Amygdala (tissue), 56 donors: Measurements from ENCODE around the gene INPP4B.

Experiments
- DNase-seq, 56 donors: peaks; one replicate each; lab custom pipeline; 2025; lab: John Stamatoyannopoulos, UW

Gene INPP4B

DNA sequence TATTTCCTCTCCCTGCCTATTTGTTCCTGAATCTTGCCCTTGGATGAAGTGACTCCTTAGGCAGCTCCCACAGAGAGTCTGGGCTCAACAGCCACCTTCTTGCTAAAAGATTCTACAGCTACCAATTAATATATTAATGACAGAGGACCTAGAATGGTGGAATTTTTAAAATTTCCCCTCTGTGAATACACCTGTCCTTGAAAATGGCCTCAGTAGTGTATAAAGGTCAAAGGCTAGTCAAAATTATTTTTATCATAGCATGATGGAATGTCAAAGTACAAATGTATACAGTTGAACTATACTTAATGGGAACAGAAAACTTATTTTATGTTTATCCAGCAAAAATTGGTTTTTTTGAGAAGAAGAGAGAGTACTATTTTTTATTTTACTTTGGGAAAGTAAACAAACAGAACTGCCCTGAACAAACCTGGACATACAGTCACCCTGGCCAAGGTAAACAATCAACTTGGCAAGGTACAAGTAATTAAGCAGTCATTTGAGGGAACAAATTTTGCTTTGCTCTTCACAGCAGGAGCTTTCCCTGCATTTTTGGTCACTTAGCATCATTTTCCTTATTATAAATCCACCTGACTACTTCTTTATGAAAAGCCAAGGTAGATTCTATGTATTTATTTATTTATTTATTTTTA lies 250.8 kb downstream of the INPP4B start:
- no peak for DNase-seq

DNA sequence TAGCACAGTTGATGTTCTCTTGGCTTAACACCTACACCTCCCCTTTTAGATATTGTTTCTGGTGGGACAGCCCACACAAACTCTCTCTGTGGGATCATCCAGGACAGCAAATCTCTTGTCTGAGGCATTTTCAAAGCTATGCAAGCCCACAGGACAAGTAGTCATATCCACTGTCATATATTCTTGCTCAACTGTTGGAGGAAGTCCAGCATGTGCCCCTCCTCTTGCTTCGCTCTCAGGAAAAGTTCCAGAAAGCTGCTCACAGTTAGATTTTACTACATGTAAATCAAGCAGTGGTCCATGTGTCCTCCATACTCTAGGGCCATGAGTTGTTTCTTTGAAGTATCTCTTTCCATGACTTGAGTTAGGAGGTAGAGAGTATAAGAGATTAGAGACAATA lies 260.7 kb downstream of the INPP4B start:
- DNase-seq, result no peak

DNA sequence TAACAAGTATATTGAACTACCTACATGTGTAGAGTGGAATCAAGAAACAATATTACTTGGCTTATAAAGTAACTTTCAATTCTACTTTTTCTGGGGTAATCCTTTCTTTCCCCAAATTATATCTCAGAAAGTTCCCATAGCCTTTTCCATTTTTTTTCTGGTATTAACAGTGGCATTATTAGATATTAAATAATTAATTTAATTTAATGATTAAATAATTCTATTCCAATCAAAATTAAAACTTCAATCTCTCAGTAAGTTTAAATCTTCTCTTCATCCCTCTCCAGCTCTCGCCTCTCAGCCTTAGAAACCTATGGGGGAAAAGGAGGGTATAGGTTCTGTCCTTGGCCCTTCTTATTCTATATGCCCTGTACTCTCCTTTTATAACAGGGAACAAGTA lies 262.4 kb downstream of the INPP4B start:
- DNase-seq, result no peak

DNA sequence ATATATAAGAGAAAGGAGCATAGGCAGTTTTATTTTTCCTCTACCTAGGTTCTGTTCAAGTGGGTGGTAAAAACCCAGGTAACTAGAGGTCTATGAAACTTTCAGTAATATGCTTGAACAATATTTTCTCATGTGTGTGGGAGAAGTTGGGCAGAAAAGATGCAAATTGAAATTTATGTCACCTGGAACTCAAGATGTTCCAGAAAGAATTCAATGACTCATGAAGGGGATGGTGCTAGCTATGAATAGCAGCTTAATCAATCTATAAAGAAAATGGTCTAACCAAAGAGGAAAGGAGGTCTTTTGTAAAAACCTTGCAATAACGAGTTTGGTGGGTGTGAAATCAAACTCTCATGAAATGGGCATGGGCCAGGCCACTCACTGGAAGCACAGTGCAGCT lies 263.8 kb downstream of the INPP4B start:
- peak in 1 of 56 donors; percentile 1 for DNase-seq

DNA sequence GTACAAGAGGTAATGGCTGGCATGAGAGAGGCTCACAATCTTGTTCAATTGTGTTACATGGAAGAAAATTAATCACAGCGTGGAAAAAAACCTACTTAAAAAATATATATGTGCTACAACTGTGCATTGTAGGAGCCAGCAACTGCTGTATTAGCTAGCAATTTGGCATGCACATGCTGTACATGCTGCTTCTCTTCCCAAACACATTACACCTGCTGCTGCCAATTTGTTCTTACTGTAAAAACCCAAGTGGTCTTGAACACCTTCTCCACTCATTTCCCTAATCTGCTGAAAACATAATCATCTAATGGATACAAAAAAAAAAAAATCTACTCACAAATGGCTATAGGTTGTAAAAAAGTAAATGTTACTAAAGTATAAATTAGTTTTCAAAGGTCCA lies 264.2 kb downstream of the INPP4B start:
- DNase-seq, result no peak

DNA sequence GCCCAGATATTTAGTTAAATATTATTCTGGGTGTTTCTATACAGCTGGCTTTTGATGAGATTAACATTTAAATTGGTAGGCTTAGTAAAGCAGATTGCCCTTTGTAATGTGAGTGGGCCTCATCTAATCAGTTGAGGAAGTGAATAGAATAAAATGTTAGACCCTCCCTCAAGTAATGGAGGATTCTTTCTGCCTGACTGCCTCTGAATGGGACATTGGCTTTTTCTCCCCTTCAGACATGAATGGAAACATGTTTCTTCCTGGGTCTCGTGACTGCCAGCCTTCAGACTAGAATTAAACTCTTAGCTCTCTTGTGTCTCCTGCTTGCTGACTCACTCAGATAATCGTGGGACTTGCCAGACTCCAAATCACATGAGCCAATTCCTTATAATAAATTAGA lies 266.7 kb downstream of the INPP4B start:
- no peak for DNase-seq

DNA sequence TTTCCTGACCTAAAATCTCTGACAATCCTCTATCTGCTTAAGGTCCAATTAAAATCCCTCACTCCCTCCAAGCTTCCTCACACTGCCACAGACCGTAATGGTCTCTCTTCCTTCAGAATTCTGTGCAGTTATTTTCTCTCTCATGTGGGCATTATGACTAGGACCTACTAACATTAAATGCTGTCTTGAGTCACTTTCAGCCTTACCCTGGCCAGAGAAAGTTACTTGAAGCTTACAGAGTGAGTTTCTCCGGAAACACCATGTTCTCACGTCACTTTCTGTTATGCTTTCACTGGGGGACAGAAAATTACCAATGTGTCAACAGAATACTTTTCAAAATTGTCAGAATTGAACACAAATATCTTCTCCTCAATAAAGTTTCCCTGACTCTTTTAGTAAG lies 271.8 kb downstream of the INPP4B start:
- no peak for DNase-seq

DNA sequence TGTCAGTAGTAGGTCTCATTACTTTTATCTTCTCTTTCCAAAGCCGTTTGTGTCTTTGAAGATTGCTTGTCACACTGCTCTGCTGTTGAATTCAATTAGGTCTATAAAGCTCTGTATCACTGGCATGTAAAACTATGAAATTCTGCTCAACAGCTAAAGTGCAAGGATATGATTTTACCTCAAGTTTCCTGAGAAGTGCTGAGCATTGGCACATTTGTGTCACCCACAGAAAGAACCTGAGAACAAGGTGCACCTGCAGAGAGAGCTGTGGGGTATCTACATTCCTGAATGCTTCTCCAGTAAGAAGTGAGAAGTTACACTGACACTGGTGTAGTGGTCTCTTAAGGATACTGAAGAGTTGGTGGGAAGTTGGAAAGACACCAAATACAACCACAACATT lies 274.0 kb downstream of the INPP4B start:
- no peak for DNase-seq

DNA sequence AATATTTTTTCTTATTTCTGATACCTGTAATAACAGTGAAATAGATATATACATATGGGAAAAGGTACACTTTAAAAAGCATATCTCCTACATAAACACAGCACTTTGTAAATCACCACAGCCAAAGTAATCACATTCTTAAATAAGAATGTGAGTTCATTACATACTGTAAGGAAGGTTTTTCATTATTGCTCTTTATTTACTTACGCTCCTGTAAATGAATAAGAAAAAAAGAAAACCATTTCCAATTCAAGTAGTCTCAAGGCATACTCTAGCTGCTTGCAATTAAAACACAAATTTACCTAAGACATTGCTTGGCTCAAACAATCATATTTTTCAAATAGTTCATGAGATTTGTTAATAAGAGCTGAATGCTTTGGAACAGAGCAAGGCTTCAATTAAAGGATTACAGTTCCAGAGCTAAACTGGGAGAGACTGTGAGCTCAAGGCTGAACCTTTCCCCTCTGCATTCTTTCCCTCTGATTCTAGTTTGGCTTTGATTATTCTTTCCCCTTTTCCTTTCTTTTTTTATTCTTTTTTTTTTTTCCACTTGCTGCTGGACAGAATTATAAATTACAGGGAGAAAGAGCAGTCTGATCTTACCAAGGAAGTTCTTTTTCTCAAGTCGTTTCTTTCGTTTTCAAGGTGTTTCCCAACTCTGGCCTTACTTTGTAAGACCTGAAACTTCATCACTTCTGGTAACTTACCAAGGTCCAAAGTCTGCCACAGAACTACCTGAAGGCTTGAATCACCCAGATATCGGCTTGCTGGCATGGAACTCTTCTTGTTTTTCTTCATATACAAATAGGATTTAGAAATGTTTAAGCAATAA lies 278.3 kb downstream of the INPP4B start:
- DNase-seq, result no peak

DNA sequence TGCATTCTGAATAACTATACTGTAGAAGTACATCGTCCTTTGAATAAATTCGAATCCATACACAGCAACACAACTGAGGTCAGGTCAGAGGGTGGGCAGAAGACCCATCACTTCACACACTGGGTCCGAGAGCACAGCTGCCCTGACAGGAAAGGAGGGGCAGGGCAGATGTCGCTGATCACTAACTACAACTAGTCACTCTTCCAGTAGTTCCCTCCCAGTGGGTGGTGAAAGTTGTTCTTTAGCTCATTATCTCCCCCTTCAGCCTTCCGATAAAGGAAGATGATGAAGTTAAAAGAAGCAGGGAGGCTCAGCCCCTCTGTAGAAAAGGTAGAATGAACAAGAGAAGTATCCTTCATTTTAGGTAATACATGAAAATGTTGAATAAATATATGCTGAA lies 278.9 kb downstream of the INPP4B start:
- no peak for DNase-seq

DNA sequence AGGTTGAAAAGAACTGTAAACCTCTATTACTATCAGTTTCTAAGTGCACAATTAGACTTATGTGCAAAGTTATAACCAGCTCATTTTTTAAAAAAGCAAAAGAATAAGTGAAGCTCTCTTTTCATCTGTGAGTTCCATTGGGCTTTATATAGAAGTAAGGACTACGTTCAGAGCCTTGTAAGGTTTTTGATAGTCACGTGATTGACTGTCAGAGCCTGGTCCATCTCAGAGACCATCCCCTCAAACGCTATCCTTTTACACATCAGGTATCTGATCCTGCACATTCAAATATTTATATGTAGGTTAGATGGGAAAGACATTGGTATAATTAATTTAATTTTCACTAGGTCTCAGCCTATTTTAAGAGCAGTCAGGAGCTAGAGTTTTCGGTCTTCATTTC lies 279.3 kb downstream of the INPP4B start:
- no peak for DNase-seq

DNA sequence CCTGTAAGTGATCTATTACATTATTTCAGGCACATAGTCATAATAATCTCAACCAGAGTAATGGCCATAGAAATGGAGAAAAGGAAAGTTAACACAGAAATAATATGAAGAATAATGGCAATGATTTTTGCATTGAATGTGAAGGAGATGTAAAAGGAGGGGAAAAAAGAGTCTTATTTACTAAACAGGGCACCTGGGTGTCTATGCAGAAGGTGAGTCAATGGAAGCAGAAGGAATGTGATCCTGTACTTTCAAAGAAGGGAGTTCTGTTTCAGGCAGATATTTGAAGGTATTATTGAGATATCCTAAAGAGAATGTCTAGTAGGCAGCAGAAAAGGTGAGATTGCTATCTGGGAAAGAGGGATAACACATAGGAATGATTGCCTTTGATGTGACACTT lies 279.9 kb downstream of the INPP4B start:
- DNase-seq, result no peak

DNA sequence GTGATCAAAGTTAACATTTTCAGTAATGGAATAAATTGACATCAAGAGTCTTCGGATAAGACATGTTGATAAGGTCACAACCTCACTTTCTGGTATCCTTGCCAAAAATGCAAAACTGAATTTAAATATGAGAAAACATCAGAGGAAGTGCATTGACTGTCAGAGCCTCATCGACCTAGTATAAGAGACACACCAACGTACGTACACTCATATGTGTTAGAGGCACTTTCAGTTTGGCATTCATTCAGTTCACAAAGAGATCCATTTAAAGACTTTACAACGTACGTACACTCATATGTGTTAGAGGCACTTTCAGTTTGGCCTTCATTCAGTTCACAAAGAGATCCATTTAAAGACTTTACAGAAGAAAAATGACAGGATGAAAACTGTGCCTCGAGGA lies 280.3 kb downstream of the INPP4B start:
- no peak for DNase-seq

DNA sequence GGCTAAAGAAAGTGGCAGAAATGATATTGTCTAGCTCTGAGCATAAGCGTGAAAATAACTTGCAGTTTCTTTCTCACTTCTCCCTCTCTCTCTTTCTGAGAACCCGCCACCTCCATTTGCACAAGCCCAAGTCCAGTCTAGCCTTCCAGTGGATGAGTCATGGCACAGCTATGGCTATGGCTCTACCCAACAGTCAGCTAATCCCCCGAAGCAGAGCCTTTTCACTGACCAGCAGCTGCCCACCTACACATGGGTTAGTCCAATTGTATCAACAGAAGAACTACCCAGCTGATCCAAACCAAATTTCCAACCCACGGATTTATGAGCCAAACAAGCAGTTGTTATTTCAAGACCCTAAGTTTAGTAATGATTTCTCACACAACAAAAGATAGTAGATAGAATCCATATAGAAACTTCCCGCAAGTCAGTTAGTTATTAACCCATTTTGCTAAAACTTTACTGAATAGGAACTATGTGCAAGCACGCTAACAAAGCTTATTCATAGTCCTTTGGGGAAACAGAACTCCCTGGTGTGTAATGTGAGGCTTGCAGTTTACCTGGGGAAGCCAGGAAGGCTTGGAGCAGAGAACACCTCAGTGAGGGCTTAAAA lies 282.3 kb downstream of the INPP4B start:
- no peak for DNase-seq

DNA sequence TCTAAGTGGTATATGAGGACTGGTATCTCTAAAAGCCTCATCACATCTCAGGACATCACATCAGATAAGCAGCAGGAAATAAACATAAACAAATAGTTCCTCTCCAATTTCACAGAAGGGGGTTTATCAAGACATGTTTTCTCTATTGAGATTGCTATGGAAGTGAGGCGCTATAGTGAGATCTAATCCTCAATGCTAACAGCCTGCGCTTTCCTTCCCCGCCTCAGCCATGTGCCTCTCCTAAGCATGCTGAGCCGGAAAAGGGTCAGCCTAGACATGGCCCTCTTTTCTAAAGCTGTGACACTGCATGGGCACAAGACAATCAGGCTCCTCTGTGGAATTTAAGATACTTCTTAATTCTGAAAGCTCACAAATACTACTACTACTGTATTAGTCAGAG lies 286.1 kb downstream of the INPP4B start:
- no peak for DNase-seq

DNA sequence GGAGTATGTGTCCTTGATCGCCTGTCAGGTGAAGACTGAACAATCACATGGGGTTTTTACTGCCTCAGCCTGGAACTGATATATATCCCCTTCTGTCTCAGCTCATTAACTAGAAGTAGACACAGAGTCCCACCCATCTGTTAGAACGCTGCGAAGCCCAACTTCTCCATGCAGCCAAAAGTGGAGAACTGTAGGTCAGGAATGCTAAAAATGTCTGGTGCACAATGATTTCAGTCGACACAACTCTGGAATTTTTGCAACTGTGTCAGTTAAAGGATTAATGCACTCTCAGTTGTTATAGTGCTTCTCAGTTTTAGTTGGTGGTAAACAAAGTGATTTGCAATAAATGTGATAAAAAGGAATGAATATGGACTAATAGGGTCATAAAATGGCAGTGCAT lies 287.2 kb downstream of the INPP4B start:
- no peak for DNase-seq

DNA sequence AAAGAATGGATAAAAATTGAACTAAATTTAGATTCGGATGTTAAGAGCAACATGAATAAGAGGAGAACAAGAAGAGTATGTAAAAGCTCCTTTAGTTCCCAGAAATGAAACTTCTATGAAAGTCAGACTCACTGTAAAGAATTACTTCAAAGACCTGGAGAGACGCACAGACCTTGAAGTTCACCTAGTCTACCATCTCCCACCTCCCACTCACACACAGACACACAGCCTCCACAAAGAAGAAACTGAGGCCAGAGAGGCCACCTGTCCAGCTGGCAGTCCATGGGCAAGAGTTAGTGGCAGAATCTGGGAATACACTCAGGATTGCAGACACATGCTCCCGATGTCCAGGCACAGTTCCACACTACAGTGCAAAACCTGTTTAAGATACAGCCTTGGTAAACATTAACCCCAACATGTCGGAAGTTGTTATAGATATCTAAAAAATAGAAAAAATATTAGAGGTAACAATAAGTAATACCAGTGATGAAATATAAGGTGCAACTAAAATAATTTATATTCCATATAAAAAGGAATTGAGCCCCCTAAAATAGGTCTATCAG lies 288.8 kb downstream of the INPP4B start:
- DNase-seq, result no peak

DNA sequence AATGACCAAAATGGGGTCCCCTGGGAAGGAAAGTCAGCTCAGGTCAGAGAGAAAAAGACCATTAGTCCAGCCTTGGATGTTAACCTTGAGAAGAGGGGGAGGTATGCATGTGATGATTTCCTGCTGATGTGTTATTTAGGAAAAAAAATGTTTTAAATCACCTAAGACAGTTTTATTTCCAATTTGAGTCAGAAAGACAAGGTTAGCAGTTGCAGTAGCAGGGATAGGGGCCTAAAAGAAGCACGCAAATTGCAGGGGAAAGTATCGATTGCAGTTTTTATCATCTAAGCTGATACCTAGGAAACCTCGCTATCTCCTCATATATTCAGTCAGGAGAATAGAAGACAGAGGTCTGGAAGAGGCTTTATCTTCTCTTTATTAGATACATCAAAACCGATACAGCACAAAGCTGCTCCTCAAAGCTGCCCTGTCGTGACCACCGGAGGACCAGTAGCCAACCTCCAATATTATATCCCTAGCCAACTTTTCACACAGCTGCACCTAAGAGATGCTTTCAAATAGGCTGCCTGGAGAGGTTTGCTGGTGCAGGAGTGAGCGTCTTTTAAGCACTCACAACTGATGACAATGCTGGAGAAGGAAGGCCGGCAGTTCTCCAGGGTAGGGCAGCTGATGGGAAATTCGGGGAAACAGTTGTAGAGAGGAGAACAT lies 289.4 kb downstream of the INPP4B start:
- no peak for DNase-seq

DNA sequence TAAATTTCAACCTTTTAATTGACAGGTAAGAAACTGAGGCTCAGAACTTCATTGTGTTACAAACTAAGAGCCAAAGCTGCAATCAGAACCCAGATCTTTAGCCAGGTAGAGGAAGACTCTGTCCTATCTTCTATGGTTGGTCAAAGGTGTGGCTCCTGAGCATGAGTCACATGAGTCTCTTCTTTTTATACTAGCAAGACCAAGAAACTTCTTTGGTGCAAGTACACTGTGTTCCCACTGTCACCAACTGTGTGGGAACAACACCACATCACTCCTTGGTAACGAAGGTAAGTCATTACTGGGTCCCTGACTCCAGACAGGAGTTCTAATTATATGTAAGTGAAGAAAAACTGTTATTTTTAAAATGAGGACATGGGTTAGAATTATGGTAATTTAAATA lies 290.1 kb downstream of the INPP4B start:
- no peak for DNase-seq

DNA sequence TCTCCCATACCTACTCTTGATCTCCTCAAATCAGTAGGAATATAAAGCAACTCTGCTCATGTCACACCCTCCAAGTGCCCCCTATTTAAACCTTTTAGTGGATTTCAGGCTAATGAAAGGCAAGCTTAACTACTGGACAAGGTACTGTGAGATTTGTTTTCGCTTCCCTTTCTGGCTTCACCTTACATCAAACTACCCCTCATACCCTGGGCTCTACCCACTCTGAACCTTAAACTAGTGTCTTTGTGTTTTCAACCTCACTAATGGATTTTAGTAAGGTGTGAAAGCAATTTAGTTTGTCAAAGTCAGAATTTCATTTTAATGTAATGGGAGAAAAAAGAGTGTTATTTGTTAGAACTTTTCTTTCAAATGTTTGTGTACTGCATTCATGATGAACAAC lies 291.7 kb downstream of the INPP4B start:
- no peak for DNase-seq
